Cerebellar cortex (tissue), 1 donor: Measurements from ENCODE around the gene IL19.
"Not testable (repeated sequence)": the region's sequence is repeated elsewhere in the genome, so short reads cannot be mapped to it uniquely, and the experiment has no call there.

Experiments
- DNase-seq: peaks from one replicate; pipeline ENCODE4 v3.0.0-alpha.2; 2015; ENCODE audit warnings: low spot score

IL19 gene

DNA sequence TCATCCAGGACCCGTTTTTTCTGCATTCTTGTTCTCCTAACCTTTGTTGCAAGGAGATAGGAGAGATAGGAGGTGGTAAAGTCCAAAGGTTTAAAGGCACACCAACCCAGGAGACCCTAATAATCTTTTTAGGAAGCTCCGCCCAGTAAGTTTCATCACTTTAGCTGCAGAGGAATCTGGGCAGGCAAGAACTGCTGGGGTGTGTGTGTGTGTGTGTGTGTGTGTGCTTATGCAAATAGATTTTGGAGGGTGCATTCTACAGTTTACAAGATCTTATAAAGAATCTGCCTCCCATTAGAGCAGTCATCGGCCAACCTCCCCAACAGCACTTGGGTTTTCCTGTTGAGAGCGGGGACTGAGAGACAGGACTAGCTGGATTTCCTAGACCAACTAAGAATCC, 5.7 kb downstream of the IL19 start:
- no peak for DNase-seq

DNA sequence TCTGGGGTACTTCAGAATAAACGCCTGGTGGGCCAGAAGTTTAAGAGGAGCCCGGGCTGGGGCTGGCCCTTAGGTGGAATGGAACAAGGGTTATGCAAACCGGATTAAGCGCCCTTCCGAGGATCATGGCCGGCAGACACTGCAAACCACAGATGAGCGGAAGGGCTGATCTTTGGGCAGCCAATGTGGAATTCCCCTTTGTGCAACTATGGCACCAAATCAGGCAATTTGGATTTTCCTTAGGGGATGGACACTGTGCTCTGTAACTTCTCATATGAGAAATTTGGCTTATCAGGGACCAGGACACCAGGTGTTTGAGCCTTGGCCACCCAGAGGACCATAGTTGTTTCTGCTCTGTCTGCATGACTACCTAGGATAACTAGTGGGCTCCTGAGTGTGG, 7.5 kb downstream of the IL19 start:
- no peak for DNase-seq

DNA sequence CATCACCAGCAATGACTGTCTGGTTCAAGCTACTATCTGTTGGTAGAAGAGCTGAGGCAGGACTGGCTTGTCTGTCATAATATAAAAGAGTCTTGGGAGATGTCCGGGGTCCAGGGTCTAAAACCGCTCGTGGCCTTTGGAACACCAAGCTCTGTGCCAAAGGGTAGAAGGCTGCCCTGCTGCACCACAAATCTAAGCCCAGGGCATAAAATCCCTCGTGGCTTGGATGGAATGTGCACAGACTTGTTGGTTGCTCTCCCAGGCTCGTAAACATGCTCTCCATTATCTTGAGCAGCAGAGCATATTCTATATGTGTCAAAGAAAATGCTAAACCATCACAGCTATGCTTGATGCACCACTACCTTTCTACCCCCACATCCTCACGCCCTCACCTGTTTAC, 8.3 kb downstream of the IL19 start:
- not testable (repeated sequence) for DNase-seq

DNA sequence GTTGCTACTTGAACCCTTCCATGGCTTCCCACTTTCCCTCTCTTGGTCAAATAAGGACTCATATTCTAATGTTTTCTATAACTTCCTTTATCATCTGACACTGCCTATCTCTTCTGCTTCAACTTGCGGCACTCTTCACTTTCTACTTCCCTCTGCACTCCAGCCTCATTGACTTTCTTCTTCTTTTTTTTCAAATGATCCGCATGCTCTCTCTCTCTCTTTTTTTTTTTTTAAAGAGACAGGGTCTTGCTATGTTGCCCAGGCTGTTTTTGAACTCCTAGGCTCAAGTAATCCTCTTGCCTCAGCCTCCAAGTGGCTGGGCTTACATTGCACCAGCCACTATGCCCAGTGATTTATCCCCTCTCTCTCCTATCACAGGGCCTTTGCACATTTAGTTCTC, 9.1 kb downstream of the IL19 start:
- no peak for DNase-seq

DNA sequence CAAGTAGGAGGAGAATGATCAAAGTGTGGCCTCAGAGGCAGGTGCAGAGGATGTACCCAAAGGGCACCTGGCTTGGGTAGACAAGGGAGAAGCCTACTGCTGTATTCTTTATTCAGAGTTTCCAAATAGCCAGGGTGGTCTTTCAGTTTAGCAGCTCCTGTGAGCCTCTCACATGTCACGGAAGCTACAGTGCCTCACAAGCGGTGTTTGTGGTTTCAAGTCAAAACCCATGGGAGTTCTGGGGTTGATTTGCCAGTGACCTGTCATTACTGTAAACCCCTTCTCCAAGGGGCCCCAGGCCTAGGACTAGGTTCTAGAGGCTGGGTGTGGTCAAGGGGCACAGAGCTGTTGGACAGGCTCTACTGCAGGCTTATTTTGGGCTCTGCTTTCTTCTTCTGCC, 11.9 kb downstream of the IL19 start:
- no peak for DNase-seq

DNA sequence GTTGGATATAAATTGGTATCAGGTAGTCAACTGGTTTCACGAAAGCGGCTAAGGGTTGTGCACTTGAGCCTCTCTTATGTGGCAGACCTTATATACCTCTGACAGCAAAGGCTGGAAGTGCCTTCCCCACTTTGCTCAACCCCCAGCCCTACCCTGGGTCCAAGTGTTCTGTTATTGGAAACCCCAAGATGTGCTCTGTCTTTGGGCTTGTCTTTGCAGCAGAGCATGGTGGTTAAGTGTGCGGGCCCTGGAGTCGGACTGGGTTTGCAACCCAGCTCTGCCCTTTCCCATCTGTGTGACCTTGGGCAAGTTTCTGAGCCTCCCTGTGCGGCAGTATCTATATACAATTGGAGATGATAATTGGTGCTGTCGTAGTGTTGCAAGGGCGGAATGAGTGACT, 12.9 kb downstream of the IL19 start:
- no peak for DNase-seq

DNA sequence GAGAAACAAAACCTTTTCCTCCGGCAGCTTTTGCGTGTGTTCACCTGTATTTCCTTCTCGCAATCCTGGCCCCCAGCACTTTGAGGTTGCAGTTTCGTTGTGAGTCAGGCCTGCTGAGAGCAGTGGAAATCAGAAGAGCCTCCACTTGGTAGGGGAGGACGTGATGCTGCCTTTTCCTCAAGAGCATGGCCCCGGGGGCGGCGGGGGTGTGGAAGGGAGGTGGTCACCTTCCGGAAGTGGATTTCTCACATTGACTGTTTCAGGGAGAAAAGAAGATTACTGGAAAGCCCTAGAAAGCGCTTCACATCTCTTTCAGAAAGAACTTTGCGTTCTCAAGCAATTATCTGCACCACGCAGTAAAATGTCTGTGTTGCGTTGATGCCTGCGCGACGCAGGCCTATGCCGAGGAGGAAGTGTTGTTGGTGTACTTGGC, 13.9 kb downstream of the IL19 start:
- DNase-seq = no peak

DNA sequence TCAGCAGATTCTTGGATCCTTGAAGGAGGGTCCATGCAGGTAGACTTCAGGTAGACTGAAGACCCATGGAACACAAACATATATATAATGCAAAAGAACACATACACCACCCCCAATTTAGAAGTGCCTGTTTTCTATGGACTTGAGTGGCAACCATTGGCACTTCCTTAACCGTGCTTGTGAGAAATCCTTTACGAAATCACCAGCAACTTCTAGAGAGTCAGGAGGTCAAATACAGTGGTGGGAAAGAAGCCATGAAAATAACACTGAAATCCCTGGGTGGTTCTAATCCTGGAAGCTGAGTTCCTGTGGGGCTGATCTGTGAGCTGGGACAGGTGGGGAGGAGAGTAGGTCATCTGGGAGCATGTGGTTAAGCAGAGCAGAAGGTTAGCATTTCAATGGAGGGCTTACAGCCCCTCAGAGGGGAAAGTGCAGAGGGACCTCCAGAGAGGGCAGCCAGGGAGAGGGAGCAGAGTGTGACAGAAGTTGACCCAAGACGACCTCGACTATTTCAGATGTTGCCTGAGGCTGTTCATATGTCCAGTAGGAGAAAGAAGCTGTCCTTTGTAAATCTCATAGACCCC, 14.7 kb downstream of the IL19 start:
- DNase-seq = no peak

DNA sequence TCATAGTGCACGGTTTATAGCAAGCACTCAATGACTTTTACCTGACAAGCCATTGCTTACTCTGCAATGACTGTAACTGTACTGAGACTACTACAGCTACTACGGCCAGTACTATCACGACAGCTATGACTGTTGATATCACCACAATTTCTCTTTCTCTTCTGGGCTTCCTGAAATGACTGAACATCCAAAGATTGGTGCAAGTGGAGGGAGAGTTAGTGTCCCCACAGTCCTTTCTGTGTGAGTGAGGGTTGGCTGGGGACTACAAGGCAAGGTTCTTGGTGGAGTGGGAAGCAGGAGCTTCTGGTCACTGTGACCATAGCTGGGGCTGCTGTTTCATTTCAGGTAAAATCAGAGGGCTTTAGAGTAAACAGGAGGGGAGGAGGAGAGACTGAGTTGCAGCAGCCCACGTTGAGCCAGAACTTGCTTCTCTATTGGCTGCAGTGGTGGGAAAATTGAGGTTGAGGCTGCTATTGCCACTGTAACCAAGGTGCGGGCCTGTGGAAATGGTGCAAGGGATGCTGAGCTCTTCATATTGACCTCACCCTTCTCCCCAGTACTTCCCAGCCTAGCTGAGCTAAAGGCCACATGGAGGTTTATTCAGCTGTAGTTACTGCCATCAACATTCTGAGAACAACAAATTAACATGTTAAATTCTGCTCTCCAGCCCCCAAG, 15.8 kb downstream of the IL19 start:
- no peak for DNase-seq

DNA sequence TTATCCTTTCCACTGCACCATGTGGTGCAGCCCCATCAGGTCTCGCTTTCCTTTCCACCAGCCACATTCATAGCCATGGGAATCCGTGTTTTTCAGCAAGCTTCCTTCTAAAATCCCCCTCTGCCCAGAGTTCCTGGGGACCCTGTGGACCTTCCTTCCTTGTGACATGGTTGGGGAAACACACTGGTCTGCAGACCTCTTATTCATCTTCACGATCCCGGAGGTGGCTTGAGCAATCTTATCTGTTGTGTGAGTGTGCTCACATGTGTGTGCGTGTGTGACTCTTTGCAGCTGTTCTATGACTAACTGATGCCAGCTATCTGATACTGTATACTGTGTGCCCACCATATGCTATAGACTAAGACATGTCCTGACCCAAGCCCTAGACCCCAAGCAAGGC, 17.3 kb downstream of the IL19 start:
- no peak for DNase-seq

DNA sequence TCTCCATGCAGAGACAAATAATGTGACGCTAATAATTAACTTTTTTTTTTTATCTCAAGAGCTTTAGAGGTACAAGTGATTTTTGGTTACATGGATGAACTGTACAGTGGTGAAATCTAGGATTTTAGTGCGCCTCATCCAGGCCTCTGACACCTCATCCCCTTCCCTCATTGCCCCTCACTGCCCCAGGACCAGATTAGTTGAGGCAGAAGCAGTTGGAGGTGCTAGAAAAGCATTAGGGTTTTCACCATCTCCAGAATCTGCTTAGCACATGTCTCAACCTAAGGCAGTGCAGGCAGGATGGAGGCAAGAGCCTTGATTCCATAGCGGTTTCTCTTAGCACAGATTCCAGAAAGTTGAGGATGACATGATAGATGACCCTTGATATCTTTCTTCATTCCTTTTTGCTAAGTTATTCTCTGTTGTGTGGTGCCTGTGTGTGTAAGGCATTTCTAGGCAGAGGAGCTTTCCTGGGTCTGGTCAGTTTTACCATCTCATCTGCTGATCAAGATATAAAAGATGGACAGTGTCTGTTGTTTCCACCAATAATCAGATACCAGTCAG, 18.0 kb downstream of the IL19 start:
- DNase-seq = no peak

DNA sequence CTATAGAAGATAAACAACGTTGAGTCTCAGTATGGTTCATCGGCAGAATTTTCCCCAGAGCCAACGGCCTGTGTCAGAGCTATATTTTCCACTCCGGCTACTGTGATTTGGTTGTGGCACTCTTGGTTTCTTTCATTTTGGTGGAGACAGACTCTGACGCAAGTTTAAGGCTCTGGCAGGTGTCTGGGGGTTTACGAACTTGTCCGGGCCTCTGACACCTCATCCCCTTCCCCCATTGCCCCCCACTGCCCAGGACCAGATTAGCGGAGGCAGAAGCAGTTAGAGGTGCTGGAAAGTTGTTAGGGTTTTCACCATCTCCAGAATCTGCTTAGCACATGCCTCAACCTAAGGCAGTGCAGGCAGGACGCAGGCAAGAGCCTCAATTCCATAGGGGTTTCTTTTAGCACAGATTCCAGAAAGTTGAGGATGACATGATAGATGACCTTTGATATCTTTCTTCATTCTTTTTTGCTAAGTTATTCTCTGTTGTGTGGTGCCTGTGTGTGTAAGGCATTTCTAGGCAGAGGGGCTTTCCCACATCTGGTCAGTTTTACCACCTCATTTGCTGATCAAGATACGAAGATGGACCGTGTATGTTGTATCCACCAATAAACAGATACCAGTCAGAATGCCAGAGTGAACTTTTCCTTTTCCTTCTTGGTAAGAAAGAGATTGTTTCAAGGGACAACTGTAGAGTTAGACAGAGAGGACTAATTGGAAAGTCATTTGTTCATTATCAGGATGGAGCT, 20.1 kb downstream of the IL19 start:
- DNase-seq = no peak

DNA sequence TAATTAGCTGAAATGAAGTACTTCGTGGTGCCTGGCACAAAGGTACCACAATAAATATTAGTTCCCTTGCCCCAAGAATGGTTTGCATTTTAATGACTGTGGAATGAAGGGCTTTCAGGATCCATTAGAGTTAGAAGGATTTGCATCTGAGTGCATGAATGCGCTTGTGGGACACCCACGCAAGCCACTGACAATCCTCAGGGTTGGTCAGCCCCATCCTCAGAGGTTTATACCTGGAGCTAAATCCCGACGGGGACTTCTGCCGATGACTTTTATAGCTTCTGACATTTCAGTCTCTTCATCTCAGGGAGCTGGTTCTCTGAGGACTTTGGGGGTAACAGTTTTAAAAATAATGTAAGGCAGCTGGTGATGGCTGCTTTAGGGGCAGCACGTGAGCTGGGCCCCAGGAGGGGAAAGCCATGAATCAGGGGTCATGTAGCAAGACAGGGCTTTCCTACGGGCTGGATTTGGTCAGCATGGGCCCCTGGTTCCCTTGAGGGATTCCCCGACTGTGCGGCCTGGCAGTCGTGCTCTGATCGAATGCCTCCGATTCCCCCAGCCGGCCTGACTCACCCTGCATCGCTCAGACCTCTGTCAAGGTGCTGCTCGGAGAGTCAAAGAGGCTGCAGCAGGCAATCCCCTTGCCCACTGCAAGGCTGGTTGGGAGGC, 22.5 kb downstream of the IL19 start:
- no peak for DNase-seq

DNA sequence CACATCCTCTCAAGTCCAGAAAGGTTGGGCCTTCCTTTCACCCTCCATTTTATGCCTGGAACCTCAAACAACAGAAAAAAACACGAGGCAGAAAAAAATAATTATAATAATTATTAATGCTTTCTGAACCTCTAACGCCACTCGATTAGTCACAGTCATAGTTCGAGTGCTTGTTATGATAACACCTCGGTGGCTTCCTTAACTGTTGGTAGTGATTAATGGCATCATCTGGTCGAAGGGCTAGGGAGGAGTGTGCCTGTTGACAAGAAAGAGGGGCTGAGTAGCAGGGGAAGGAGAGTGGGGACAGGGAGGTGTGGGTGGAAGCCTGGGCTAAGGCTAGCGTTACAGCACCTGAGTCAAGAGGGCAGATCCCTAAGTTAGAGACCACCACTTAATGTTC, 23.0 kb downstream of the IL19 start:
- no peak for DNase-seq

DNA sequence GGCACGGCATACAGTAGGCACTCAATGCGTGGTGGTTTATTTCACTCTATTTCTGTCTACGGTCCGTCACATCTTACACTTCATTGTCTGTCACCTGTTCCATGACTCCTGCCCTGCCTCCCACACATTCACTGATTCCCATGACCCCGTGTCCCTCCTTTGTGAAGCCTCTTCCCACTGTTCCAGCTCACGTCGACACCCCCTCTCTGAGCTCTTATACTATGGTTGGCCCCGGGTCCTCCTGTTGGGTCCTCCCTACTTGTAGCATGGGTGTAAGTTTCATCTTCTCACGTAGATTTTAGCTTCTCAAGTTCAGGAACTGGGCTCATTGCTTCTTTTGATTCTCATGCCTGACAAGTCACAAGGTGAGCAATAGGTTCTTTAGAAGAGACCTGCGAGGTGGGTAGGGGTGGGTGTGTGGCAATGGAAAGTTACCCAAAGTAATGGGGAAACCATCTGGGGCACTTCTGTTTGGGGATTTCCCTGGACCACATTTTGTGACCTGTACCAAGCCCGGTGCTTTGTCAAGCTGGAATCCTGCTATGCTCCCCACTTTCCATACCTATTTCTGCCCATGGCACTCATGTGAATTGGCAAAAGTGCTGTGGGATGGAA, 23.8 kb downstream of the IL19 start:
- no peak for DNase-seq

DNA sequence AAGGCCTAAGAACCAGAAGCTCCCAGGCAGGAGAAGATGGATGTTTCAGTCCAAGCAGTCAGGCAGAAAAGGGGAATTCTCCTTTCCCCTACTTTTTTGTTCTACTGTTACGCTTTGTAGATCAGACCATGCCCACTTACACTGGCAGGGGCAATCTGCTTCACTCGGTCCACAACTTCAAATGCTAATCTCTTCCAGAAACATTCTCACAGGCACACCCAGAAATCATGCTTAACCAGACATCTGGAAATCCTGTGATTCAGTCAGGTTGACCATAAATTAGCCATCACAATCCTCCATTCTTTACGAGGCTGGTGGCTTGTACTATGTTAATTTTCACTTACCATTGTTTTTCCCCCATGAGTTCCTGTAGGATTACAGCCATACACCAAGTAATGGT, 25.5 kb downstream of the IL19 start:
- DNase-seq = no peak

DNA sequence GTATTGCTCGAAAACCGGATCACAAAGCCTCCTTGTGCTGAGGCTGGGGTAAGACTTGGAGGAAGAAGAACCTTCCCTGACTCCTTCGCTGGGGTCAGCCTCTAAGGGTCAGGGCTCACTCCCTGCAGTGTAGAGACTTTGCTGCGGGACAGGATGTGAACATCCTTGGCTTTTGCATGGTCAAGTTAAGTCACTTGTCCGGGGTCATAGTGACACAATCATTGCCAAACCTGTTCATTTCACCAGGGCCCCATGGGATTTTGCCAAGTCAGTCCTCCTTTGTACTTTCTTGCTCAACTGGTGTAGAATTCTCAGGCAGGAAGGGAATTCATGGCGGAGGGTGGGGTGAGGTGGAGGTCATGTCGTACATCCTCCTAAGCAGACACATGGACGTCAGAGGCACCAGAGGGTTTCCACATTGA, 26.4 kb downstream of the IL19 start:
- no peak for DNase-seq

DNA sequence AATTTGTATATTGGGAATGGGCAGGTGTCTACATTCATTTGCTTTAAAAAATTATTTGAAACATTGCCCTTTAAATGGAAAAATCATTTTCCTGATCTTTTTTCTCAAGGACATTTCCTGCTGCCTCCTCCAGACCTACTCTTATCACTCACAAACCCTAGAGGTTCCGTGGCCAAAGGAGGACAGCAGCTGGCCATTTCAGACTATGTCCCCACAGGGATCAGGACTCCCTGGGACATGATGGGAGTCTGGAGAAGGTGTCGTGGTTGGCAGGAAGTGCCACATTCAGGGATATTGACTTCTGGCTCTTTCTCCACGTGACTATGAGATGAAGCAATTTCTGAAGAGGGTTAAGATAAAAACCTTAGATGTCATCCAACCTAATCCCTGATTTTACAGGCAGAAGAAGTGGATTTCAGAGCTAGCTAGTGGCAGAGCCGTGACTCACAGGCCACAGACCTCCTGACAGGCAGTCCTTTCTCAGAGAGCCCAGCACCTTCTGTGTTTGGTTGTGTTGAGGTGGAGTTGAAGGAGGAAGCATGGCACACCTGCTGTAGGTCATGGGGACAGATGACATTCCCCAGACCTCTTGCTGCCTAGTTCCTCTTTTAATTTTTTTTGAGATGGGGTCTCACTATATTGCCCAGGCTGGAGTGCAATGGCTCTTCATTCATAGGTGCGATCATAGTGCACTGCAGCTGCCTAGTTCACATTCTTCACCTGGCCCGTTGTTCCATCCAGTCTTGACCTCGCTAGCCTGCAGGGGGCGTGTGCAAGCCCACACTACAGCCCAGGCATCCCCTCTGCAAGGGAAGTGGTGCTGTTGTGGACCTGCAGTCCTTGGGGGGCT, 27.2 kb downstream of the IL19 start:
- no peak for DNase-seq

DNA sequence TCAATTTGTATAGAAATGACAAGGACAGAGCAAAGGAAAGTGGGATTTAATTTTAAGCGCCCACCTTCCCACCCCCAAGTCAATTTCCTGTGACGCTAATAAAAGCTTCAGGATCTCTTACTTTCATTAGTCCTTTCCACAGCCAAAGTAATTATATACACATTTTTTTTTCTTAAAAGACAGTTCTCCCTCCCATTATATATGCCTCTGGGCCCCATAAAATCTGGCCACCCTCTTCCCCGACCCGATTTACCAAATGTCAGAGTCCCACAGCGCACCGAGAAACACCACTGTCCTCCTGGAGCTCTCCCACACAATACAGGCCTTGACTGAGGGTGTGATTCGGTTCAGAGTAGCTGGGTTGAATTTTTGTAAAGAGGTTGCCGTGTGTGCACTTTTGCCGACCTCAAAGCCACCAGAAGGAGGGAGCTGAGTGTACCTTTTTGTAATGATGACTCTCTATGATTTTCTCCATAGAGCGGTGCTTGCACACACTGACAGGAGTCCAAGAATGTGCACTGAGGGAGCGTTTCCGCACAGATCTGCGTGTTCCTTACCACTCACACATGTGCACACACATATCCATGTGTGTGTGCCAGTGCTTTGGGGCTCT, 27.9 kb downstream of the IL19 start:
- DNase-seq = no peak

DNA sequence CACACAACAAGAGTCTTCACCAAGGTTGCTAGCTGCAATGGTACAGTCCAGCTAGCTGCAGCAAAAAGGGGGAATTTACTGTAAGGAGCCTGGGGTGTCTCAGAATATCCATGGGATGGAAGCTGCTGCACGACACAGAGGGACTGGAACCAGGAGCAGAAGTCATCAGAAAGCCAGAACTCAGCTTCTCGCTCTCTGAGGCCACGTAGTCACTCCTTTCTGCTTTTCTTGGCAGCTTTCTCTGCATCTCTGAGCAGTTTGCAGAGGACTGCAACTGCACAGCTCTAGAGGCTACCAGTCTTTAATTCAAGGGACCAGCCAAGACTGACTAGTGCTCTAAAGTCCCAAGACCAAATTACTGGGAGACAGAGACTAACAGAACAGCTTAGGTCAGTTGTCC, 28.7 kb downstream of the IL19 start:
- DNase-seq = no peak

DNA sequence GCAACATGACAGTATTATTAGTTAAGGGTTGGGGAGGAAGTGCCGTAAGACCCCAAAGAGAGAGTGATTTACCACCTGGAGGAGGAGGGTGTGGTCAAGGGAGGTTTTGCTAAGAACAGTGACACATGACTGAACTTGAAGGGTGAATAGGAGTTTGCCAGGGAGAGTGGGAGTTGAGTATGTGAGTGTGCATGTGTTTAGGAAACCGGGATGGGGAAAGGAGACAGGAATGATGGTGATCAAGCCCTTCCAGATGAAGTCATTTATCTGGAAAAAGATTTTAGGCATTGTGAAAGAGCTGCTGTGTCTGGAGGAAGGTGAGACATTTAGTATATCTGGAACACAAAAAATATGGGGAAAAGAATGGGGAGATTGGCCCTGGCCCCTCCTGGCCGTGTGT, 29.8 kb downstream of the IL19 start:
- DNase-seq = no peak
